HG03045 (cell line): ENCODE measurements around the gene NOBOX.
"Not testable (repeated sequence)": the region's sequence is repeated elsewhere in the genome, so short reads cannot be mapped to it uniquely, and the experiment has no call there.

Experiments
- ATAC-seq: cut with Tn5 transposase; IDR thresholded peaks from one replicate; pipeline ENCODE4 v1.9.1; 2021; ENCODE audit warnings: mild to moderate bottlenecking, moderate library complexity; ENCODE audit not compliant: unreplicated experiment

Gene NOBOX

DNA sequence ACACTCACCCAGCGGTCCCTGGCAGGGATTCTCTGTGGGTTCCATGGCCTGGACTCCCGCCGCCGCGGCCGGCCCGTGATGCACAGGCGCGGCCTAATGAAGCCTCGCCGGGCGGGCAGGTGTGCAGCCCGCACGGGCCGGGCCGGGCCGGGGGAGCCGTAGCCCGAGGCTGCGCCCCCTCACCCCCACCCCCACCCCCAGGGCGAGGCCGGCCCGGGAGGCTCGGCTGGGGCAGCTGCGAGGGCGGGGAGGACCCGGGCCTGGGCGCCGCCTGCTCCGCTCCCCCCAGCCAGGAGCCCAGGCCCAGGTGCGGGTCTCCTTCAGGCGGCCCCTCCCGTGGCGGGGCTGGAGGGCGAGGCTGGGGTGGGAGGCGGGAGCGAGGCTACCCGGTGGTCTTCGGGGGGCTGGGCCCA is at the start of gene NOBOX:
Gene NOBOX (minus strand): TSS at position 45 of the 413 bp plus-strand sequence.
- ATAC-seq, result no peak

- ATAC-seq, result no peak
Observed at GRCh38 chr7:144452064-144452463, 48.6 kb upstream of the NOBOX start.

GRCh38 chr7:144445590-144445989 is 42.1 kb upstream of the NOBOX start:
- no peak for ATAC-seq

DNA sequence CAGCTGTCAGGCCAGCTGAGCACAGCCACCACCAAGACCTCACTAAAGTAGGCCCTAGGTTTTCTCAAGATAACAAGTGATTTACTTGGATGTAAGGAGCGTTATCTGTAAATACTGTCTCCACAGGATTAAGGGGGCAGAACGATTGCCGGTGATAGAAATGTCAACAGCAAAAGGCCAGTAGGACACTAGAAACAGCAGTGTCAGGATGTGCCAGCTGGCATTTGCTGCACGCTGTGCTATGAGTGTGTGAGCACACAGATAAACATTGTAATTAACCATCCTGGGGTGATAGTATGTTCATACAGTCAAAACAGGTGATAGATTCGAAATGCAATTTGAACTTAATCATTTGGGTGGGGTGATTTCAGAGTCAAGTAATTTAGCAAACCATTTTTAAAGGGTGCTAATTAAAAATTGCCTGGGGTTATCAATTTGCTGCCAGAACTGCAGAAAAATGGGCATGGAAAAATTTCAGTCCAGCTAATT is 36.3 kb upstream of the NOBOX start:
- ATAC-seq, result no peak

DNA sequence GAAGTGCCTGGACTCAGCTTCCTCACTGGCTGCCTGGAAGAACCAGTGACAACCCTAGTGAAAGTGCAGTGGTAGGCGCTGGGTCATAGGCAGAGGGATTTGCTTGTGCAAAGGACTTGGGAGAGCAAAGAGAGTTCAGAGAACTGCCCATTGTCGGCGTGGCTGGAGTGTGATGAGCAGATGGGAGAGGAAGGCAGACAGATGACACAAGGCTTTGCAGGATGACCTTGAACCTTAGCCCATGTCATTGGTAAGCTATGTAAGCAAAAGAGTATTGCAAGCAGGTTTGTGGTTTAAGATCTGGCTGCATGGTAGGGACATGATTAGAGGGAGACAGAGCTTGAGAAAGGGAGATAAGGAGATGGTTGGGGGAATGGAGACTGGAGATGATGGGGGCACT is 35.3 kb upstream of the NOBOX start:
- no peak for ATAC-seq

DNA sequence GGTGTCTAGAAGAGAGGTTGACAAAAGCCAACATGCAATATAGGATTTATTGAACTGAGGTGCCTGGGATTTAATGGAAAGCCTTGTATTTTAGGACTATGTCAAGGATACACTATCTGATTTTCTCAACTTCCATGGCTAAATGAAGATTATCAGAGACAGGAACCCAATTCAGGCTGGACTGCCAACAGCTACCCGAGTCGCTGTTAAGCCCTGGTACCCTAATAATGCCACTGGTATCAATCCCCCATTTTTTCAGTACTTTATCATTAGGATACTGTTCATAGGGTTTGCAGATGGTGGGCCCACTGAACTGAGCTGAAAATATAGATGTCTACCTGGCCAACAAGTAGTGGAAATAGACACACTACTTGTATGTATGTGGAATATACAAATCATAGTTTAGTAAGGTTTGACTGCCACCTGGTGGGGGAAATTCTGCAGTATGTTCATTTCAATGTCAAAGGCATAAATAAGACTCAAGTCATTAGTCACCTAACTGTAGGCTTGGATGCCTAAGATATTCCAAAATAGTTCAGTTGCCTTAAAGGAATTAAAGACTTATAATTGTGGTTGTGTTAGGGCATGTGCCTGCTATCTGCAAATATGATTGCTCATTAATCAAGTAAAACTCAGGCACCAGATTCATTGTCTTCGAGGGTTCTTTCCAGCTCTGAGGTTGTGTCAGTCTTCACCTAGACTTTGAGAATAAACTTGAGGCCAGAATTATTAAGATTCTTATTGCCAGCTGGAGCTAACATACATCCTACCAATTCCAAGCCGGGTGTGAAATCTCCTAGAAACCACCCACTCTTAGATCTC is 34.1 kb upstream of the NOBOX start:
- ATAC-seq, result no peak

DNA sequence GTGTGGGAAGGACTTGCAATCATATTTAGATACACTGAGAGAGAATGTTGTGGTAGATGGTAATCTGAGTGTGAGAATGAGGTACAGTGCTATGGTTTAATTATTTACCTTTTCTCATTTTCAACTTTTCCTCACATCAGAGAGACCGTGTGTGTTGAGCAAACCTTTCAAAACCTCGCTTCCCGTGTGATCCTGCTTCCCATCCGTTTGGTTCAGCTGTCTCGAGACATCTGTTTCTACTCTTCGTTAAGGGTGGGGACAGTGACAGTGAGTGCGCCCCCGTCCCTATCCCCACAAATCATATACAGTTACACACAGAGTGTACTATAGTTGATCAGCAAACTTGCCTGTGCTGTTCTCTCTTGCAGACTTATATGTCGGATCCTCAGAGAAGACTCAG is 33.0 kb upstream of the NOBOX start:
- ATAC-seq, result no peak

DNA sequence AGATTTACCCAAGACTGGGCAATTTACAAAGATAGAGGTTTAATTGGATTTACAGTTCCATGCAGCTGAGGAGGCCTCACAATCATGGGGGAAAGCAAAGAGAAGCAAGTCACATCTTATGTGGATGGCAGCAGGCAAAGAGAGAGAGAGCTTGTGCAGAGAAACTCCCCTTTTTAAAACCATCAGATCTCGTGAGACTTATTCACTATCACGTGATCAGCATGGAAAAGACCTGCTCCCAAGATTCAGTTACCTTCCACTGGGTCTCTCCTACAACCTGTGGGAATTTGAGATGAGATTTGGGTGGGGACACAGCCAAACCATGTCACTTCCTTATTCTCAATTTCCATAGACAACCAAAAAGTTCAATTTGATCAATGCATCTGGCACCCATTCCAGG is 24.9 kb upstream of the NOBOX start:
- no peak for ATAC-seq

GRCh38 chr7:144427539-144427938 is 24.0 kb upstream of the NOBOX start:
- not testable (repeated sequence) for ATAC-seq

DNA sequence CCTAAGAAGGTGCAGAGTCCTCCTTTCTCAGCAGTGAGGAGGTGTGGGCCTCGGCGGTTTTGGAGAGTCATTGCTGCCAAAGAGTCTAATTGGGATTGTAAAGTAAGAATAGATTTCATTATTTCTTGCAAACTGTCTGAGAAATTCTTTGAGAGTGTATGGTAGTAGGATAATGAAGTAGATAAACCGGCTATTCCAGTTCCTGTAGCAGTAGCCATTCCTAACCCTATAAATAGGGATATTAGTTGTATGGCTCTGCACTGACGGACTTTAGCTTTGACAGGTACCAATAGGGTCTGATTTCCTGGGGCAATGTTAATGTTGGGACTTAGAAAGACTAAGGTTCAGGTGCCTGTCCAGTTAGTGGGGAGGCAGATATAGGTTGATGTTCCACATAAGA is 15.4 kb upstream of the NOBOX start:
- ATAC-seq, result not testable (repeated sequence)

DNA sequence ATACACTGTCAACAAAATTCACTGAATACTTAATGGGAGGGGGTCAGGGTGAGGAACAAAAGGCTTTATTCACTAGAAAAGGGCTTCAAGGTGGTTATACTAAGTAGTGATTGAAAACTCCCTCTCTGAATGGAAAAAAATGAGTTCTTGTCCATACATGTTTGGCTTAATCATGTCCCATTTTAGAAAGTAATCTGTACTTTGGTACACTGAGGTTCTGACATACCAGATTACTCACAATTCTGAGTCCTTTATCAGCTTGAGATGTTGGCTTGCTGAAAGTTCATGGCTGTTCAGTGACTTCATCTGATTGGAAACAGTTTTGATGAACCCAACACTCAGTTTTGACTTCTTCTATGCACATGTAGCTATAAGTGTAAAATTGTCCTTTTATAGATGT is 12.8 kb upstream of the NOBOX start:
- no peak for ATAC-seq

- no peak for ATAC-seq
Observed at GRCh38 chr7:144415858-144416257, 12.4 kb upstream of the NOBOX start.

- no peak for ATAC-seq
Observed at GRCh38 chr7:144414815-144415214, 11.3 kb upstream of the NOBOX start.

DNA sequence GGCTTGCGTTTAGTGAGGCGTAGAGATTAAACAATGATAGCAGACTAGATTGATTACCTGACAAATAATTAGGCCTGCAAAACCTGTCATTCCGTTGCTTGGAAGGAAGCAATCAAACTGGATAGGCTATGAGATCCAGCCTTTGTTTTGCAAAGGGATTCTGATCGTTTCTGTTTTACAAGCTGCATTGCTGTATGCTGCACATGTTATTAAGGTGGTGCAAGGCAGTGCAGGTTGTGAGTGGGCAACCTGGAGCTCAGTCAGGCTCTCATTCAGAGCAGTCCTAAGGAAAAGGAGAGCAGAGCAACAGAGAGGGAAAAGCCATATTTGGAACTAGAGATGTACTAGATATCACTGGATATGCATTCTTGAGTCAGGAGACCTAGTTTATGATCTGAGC is 6.9 kb upstream of the NOBOX start:
- no peak for ATAC-seq

DNA sequence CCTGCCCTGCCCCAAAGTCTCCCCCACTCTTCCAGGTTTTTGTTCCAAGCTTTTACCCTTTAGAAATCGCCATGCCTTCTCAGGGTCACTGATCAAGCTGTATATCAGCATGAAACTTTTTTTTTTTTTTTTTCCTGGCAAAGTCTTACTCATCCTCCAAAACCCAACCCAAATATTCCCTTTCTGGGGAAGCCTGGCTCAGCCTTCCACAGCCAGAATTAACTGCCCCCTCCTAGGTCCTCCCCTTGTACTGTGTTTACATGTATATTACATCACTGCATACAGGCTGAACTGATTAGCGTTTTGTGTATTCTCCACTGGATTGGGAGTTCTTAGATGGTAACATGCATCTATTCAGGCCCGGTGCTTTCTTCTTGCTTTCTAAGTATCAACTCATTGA is 4.6 kb upstream of the NOBOX start:
- ATAC-seq, result no peak

GRCh38 chr7:144407266-144407931 is 3.9 kb upstream of the NOBOX start:
- no peak for ATAC-seq

GRCh38 chr7:144404946-144405345 is 1.5 kb upstream of the NOBOX start:
- ATAC-seq, result no peak

GRCh38 chr7:144403102-144403501 is 391 bp downstream of the NOBOX start:
- ATAC-seq, result no peak

- no peak for ATAC-seq
Observed at GRCh38 chr7:144401490-144401889, 2.0 kb downstream of the NOBOX start.

GRCh38 chr7:144399946-144400345 is 3.5 kb downstream of the NOBOX start:
- no peak for ATAC-seq

GRCh38 chr7:144398911-144399310 is 4.6 kb downstream of the NOBOX start:
- ATAC-seq, result no peak

DNA sequence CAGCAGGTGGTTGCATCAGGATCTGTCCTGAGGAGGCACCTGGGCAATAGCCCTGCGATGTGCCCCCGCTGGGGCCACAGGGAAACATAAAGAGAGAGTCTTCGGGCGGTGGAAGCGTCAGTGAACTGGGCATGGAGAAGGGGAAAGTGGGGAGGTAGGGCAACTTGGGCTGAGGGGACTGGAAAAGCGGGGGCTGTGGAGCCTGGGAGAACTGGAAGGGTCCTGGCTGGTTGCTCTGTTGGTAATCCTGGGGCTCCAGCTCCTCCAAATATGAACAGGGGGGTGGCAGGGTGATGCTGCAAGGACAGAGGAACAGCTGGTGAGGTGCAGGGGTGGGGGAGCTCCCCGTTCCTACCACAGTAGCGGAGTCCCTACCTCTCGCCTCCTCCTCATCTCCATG is 5.2 kb downstream of the NOBOX start:
- ATAC-seq, result no peak
